GM23248 (cell line): ENCODE measurements around the gene TIA1. TPM values are rescaled to one million over a fixed set of nuclear protein-coding genes. Genes with fewer than 3 reads are reported as not detected.
A peak's percentile ranks its signal among the peaks of the same experiment; 100 is the strongest.

Experiments
- DNase-seq: peaks from one replicate; pipeline ENCODE4 v3.0.0-alpha.2; 2015
- H2AFZ ChIP-seq: fragments of 200-600 bp; sonication (generic); 2 replicates; pipeline ENCODE4 v1.6.1; 2016; ENCODE audit warnings: antibody characterized with exemption
- H3F3A ChIP-seq: fragments of 200-600 bp; sonication (generic); 2 replicates; pipeline ENCODE4 v1.6.1; 2016; ENCODE audit warnings: mild to moderate bottlenecking, antibody characterized with exemption, mixed run types; ENCODE audit not compliant: insufficient read depth
- H3K27ac ChIP-seq: fragments of 200-600 bp; sonication (generic); 2 replicates; pipeline ENCODE4 v1.5.1; 2016; ENCODE audit warnings: mild to moderate bottlenecking
- H3K27me3 ChIP-seq: fragments of 200-600 bp; sonication (generic); replicated peaks from 2 replicates; pipeline ENCODE4 v1.6.1; 2016; ENCODE audit warnings: mild to moderate bottlenecking; ENCODE audit not compliant: insufficient read depth
- H3K36me3 ChIP-seq: fragments of 200-600 bp; sonication (generic); 2 replicates; pipeline ENCODE4 v1.6.1; 2016; ENCODE audit warnings: low read depth, mild to moderate bottlenecking
- H3K4me1 ChIP-seq: fragments of 200-600 bp; sonication (generic); 2 replicates; pipeline ENCODE4 v1.6.1; 2016; ENCODE audit warnings: mild to moderate bottlenecking; ENCODE audit not compliant: insufficient read depth
- H3K4me2 ChIP-seq: fragments of 200-600 bp; sonication (generic); one replicate; pipeline ENCODE4 v1.6.1; 2016; ENCODE audit warnings: mild to moderate bottlenecking; ENCODE audit not compliant: unreplicated experiment
- H3K4me3 ChIP-seq: fragments of 200-600 bp; sonication (generic); 2 replicates; pipeline ENCODE4 v1.5.1; 2016; ENCODE audit warnings: mild to moderate bottlenecking
- H3K79me2 ChIP-seq: fragments of 200-600 bp; sonication (generic); 2 replicates; pipeline ENCODE4 v1.6.1; 2016; ENCODE audit warnings: mild to moderate bottlenecking; ENCODE audit not compliant: insufficient read depth
- H3K9ac ChIP-seq: fragments of 200-600 bp; sonication (generic); 2 replicates; pipeline ENCODE4 v1.6.1; 2016; ENCODE audit warnings: mild to moderate bottlenecking
- H3K9me2 ChIP-seq: fragments of 200-600 bp; sonication (generic); 2 replicates; pipeline ENCODE4 v1.6.1; 2016; ENCODE audit warnings: mixed run types, mild to moderate bottlenecking, moderate library complexity; ENCODE audit not compliant: insufficient read depth
- H3K9me3 ChIP-seq: fragments of 200-600 bp; sonication (generic); one replicate; pipeline ENCODE4 v1.6.1; 2017; ENCODE audit warnings: low read depth
- H4K20me1 ChIP-seq: fragments of 200-600 bp; sonication (generic); 2 replicates; pipeline ENCODE4 v1.6.0; 2016; ENCODE audit not compliant: insufficient read depth
- EZH2 ChIP-seq: fragments of 200-600 bp; sonication (generic); IDR thresholded peaks from 2 replicates; pipeline ENCODE4 v1.6.1; 2018; ENCODE audit warnings: antibody characterized with exemption, mild to moderate bottlenecking; ENCODE audit not compliant: insufficient read depth, poor library complexity, severe bottlenecking
- EZH2phosphoT487 ChIP-seq: fragments of 200-600 bp; sonication (generic); IDR thresholded peaks from 2 replicates; pipeline ENCODE4 v1.6.1; 2018; ENCODE audit warnings: antibody characterized with exemption, moderate library complexity, mild to moderate bottlenecking, low read depth; ENCODE audit not compliant: insufficient read depth
- WGBS, 2 experiments: methylation state at CpG; one replicate each; pipeline ENCODE4 v1.1.6; 2015 to 2017; ENCODE audit warnings: low lambda C conversion rate in 2 of 2, low coverage in 1 of 2; ENCODE audit errors: missing lambda C conversion rate in 2 of 2; 5-methylcytosine and 5-hydroxymethylcytosine counted together
- in situ Hi-C: fragments of 300-500 bp; cut with MboI; formaldehyde crosslinking; loops from 2 replicates; pipeline ENCODE4 v1.15.0; 2020
- polyA plus RNA-seq: library from polyadenylated mRNA; unstranded; fragments of >200 nt; fragmentation: Nextera tagmentation; extraction: Ambion mirVana; gene quantifications from 2 replicates; pipeline ENCODE4 v1.2.1, GENCODE V29; 2016
- total RNA-seq: library from RNA; depleted of rRNA; stranded (reverse); fragments of >200 nt; shearing (Covaris generic); gene quantifications from 2 replicates; pipeline ENCODE4 v1.2.3, GENCODE V29; 2014

TIA1 gene
- total and polyA plus RNA-seq, 2 experiments from 2014 or later: 36.8 to 42.8 TPM

GRCh38 chr2:70247364-70248180, 856 bp downstream of the TIA1 start:
- Histone ChIP-seq H3K9me3 (no peaks in the 10 kb centered on the region), H3K4me1 (peaks cover 9% of the 10 kb centered on the region; the same call in 1 of the 2 replicates), H3K9me2 (no peaks in the 10 kb centered on the region), H4K20me1 (no peaks in the 10 kb centered on the region; the same call in 1 of the 2 replicates), H3K4me2 (peak overlapping the region; percentile 97), H3F3A (peaks cover 24% of the 10 kb centered on the region), H3K36me3 (no peaks in the 10 kb centered on the region), H3K4me3 (peak overlapping the region; percentile 99), H3K79me2 (peaks cover 57% of the 10 kb centered on the region), H3K27me3 (no peaks in the 10 kb centered on the region), H3K27ac (peak overlapping the region; percentile 96), H2AFZ (peak overlapping the region; percentile 92), H3K9ac (peak overlapping the region; percentile 98)
- in situ Hi-C loops: no loop called here
- DNase-seq: peak; percentile 50
- TF ChIP-seq EZH2phosphoT487 (no peak), EZH2 (no peak)
- WGBS, 2 experiments: 1 to 3% methylated on average over 20 of the region's 20 CpGs

GRCh38 chr2:70243806-70244584, 4.4 kb downstream of the TIA1 start:
- H3K27ac ChIP-seq: no peak overlapping the region
- no peaks in the 10 kb centered on the region for H3K36me3 ChIP-seq
- no peak for DNase-seq

GRCh38 chr2:70242552-70242951, 5.9 kb downstream of the TIA1 start:
- Histone ChIP-seq H3K4me2 (no peak overlapping the region), H4K20me1 (no peaks in the 10 kb centered on the region; the same call in 1 of the 2 replicates), H3K9ac (no peak overlapping the region), H3F3A (peaks cover 8% of the 10 kb centered on the region), H3K9me3 (no peaks in the 10 kb centered on the region), H3K79me2 (peaks cover 100% of the 10 kb centered on the region), H3K27me3 (no peaks in the 10 kb centered on the region), H3K4me1 (peaks cover 9% of the 10 kb centered on the region; the same call in 1 of the 2 replicates), H3K9me2 (no peaks in the 10 kb centered on the region), H3K27ac (no peak overlapping the region), H3K4me3 (no peak overlapping the region), H3K36me3 (no peaks in the 10 kb centered on the region), H2AFZ (no peak overlapping the region)
- no peak for DNase-seq
- WGBS, 2 experiments: 85 to 88% methylated on average over 4 of the region's 4 CpGs
- TF ChIP-seq EZH2: no peak
- TF ChIP-seq EZH2phosphoT487: no peak
- in situ Hi-C loops: no loop called here

More at GRCh38 chr2:70243806-70244584, 4.4 kb downstream of the TIA1 start:
- H3K9me3 ChIP-seq: no peaks in the 10 kb centered on the region
- in situ Hi-C loops: no loop called here
- peaks cover 92% of the 10 kb centered on the region for H3K79me2 ChIP-seq
- no peak overlapping the region for H3K4me3 ChIP-seq
- H2AFZ ChIP-seq: no peak overlapping the region
- WGBS, 2 experiments: 81 to 83% methylated on average over 5 of the region's 5 CpGs
- H4K20me1 ChIP-seq: no peaks in the 10 kb centered on the region; the same call in 1 of the 2 replicates
- peaks cover 16% of the 10 kb centered on the region for H3F3A ChIP-seq
- H3K27me3 ChIP-seq: no peaks in the 10 kb centered on the region
- TF ChIP-seq EZH2phosphoT487: no peak
- no peak for TF ChIP-seq EZH2
- H3K9ac ChIP-seq: no peak overlapping the region
- no peaks in the 10 kb centered on the region for H3K9me2 ChIP-seq
- no peak overlapping the region for H3K4me2 ChIP-seq
- peaks cover 9% of the 10 kb centered on the region; the same call in 1 of the 2 replicates for H3K4me1 ChIP-seq

GRCh38 chr2:70241340-70241739, 7.1 kb downstream of the TIA1 start:
- H3K79me2 ChIP-seq: peaks cover 100% of the 10 kb centered on the region
- no peaks in the 10 kb centered on the region for H3K9me3 ChIP-seq
- DNase-seq: no peak
- in situ Hi-C loops: no loop called here
- no peak overlapping the region for H3K9ac ChIP-seq
- H3K4me2 ChIP-seq: no peak overlapping the region
- 97 to 99% methylated on average over 8 of the region's 8 CpGs for WGBS, 2 experiments
- H3K4me3 ChIP-seq: no peak overlapping the region
- H4K20me1 ChIP-seq: no peaks in the 10 kb centered on the region; the same call in 1 of the 2 replicates
- H3K27me3 ChIP-seq: no peaks in the 10 kb centered on the region
- TF ChIP-seq EZH2phosphoT487: no peak
- TF ChIP-seq EZH2: no peak
- no peaks in the 10 kb centered on the region for H3K36me3 ChIP-seq
- H3F3A ChIP-seq: no peaks in the 10 kb centered on the region
- no peak overlapping the region for H2AFZ ChIP-seq
- H3K27ac ChIP-seq: no peak overlapping the region
- H3K9me2 ChIP-seq: no peaks in the 10 kb centered on the region
- H3K4me1 ChIP-seq: peaks cover 7% of the 10 kb centered on the region; the same call in 1 of the 2 replicates
